GM21526 (cell line): ENCODE data around the gene APBA3.

Experiments used
- ATAC-seq: cut with Tn5 transposase; IDR thresholded peaks from one replicate; pipeline ENCODE4 v1.9.1; 2021; ENCODE audit warnings: moderate library complexity; ENCODE audit not compliant: unreplicated experiment, low FRiP score

The APBA3 gene, protein sequence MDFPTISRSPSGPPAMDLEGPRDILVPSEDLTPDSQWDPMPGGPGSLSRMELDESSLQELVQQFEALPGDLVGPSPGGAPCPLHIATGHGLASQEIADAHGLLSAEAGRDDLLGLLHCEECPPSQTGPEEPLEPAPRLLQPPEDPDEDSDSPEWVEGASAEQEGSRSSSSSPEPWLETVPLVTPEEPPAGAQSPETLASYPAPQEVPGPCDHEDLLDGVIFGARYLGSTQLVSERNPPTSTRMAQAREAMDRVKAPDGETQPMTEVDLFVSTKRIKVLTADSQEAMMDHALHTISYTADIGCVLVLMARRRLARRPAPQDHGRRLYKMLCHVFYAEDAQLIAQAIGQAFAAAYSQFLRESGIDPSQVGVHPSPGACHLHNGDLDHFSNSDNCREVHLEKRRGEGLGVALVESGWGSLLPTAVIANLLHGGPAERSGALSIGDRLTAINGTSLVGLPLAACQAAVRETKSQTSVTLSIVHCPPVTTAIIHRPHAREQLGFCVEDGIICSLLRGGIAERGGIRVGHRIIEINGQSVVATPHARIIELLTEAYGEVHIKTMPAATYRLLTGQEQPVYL

GRCh38 chr19:3761382-3762129, at the start of gene APBA3:
TSS of gene APBA3 (minus strand) at chr19:3761692. CDS start at chr19:3760264, 1,428 bp downstream.
- ATAC-seq, result peak; percentile 44

DNA sequence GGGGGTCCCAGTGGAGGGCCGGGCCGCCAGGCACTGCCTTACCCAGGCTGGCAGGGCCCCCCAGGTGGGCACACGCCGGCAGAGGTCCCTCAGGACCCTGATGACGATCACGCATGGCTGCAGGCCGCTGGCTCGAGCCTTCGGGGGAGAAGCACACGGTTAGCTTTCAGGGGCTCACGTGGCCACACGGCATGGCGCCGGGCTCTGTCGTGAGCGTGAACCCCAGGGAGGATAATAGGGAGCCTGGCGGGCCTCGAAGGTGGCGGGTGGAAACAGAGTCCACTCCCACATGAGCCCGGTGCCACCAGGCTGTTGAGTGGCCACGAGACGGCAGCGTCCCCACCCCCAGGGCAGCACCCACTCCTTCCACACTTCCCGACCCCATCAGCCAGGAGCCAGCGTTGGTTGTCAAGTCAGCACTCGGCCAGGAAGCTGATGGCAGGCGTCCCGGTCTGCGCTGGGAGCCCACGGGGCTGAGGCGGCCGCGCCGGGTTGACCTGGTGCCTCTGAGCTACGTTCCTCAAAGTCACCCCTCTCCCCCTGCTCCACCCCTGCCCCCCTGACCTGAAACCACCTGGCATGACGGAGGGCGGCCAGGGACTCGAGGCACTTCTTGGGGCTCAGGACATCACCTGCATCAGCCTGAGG, 49.3 kb upstream of the APBA3 start:
- ATAC-seq, result no peak

DNA sequence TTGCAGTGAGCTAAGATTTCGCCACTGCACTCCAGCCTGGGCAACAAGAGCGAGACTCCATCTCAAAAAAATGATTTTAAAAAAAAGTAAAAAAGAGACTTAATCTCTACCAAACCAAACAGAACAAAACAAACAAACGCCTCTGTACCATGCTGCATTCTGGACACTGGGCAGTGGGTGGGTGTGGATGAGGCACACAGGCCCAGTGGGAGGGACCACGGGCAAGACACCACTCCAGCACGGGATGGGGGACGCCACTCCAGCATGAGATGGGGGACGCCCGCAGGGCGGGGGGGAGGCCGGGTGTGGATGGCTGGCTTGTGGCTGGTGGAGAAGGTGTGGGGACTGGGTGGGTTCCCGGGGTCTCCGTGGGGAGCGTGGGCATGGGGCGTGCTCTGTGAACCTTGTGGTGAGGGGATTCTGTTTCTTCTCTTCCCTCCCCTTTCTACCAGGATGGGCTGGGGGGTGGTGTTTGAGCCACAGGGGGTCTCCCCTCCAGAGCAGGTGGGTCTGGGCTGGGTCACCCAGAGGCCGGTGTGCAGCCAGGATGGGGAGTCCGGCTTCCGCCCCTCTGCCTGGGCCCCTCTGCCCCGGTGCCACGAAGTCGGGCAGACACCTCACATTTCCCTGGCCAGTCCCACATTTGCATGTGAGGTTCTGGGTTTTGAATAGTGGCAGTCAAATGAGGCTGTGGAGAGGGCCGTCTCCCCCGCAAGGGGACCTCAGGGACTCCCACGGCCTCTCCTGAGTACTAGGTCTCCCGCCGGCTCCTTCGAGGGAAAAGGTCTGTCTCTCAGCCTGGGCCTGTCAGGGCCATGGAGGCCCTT, 48.6 kb upstream of the APBA3 start:
- ATAC-seq, result no peak

DNA sequence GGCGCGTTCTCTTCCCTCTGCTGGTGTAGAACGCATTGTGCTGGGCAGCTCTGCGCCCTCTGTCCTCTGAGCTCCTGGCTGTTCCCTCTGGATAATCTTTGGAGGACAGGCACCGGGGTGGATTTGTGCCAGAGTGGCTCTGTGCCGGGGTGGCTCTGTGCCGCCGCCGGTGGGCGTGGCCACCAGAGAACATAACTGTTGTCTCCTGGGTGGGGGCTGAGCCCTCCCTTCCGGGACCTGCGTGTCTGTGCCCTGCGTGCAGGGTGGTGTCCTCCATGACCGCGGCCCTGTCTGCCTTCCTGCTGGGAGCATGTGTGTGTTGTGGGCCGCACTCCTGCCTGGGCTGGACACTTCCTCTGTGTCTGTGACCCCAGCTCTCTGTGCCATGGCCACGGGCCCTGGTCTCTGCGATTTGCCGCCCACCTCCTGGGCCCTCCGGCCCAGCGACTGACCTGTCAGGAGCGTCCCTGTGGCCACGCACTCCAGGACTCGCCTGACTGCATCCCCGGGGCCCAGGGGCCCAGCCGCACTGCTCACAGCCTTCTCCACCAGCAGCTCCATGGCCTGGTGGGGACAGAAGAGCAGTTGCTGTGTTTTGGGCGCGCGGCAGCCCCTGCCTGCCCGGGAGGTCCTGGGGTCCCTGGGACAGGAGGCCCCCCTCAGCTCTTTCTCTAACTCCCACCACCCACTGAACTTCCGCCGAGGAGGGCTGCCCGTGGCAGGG, 47.1 kb upstream of the APBA3 start:
- ATAC-seq, result no peak

- ATAC-seq, result no peak
These were observed 46.3 kb upstream of the APBA3 start for GRCh38 chr19:3807574-3808354.

DNA sequence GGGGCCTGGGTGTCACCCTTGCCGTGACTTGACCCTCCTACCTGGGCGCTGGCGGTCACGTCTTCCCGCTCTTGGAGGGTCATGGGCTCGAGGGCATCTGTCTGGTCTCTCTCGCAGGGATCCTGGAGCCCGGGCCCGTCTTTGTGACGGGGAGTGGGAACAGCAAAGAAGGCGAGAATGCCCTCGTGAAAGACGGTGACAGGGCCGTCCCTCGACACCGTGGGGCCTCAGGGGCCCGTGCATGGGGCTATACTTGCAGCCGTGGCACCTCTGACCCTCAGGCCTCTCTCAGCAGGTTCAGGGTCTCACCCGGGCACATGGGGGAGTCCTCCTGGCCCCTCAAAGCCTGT, 45.6 kb upstream of the APBA3 start:
- ATAC-seq, result no peak

DNA sequence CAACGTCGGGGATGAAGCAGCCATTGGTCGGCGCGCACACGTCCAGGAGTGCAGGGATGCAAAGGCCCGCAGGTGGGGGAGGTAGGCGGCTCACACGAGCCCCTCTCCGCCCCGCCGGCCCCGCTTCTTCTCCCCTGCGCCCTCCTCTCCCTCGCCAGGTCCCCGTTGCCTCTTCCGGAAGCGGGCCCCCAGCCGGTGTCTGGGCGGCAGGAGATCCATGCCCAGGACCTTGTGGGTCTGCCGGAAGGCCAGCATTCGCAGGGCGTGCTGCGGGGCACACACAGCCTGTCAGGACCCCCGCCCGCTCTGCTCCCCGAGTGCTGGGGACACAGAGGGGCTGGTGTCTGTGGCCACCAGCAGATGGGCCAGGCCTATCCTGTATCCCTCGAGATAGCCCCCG, 44.4 kb upstream of the APBA3 start:
- no peak for ATAC-seq

DNA sequence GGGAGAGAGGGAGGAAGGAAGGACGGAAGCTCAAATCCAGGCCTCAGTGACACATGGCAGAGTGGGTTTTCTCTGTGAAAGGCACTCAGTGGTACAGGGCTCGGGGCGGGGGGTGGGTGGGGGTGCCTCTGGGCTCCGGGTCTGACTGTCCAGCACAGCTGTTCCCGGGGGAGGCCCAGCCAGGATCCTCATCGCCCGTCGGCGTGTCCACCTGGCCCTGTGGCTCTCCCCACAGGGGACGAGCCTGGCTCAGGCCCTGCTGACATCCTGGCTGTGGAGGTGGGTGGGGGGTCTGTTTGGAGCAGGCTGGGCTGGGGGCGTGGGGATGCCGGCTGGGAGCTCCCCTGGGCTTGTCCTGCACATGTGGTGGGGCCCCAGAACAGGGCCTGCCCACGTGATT, 42.9 kb upstream of the APBA3 start:
- ATAC-seq, result no peak

GRCh38 chr19:3803986-3804385, 42.5 kb upstream of the APBA3 start:
- ATAC-seq, result no peak

DNA sequence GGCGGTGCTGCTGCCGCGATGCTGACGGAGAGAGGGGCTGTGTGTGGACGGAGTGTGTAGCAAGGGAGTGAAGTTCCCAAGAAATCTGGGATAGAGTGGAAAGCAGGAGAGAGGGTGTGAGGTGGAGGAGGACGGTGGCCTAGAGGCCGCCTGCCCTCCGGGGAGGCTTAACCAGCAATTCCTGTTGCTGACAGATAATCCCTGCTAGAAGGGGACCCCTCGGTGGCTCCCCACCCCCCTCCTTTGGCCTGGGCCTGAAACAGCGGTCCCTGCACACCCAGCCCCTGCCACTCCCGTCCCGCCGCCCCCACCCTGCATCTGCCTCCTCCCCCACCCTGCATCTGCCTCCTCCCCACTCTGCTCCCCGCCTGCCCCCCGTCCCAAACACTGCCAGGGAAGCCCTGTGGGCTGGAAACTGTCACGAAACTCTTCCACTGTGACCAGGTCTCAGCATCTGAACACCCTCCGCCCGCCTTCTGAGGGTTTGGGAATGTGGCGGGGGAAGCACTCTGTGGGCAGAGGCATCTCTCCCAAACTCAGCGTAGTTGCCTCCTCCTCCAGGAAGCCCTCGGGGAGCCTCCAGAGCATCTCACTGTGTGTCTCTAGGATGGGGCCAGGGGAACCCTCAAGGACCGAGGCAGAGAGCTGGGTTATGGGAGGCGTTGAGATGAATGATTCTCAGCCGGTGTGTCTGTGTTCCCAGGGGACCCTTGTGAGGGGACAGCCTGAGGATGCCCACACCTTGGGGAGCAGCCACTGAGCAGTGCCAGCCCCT, 41.8 kb upstream of the APBA3 start:
- ATAC-seq, result no peak

DNA sequence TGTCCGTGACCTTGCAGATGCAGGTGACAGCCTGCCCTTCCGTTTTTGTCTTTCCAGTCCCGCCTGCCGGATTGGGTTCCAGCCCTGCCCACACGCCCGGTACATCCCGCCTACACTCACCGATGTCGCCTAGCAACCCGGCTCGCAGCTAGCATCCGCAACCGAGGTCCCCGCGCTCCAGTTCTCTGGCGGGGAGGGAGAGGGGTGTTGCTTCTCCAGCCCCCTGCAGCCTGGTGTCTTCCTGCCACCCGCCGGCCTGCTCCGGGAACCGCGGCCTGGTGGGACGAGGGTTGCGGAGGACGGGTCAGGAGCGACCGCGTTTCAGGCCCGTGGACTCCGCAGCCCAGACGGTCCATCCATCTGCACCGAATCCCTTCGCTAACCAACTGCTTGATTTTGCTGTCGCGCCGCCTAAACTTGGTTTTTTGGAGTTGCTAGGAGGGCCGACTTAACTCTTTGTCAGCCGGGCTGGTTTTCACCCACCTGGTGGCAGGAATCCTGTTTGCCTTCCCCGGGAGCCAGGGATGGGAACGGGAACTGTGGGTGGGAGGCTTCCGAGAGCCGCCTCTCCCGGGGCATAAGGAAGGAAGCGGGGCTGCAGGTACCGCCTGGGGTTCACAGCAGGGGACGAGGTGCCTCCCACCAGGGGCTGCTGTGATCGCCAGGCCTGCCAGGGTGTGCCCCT, 40.1 kb upstream of the APBA3 start:
- ATAC-seq, result no peak

DNA sequence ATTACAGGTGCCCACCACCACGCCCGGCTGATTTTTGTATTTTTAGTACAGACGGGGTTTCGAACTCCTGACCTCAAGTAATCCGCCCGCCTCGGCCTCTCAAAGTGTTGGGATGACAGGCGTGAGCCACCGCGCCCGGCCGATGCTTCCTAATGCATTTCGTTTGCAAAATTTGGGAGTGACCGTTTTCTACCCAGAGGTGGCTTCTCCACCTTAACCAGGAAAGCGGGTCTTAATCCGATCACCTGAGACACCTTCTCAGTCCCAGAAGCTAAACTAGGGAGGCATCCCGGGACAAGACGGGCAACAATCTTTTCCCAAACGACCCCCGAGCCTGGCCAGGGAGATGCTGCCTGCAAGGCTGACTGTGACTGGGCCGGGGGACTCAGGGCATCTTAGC, 39.5 kb upstream of the APBA3 start:
- no peak for ATAC-seq

- no peak for ATAC-seq
These were observed 36.6 kb upstream of the APBA3 start for GRCh38 chr19:3798137-3798536.

DNA sequence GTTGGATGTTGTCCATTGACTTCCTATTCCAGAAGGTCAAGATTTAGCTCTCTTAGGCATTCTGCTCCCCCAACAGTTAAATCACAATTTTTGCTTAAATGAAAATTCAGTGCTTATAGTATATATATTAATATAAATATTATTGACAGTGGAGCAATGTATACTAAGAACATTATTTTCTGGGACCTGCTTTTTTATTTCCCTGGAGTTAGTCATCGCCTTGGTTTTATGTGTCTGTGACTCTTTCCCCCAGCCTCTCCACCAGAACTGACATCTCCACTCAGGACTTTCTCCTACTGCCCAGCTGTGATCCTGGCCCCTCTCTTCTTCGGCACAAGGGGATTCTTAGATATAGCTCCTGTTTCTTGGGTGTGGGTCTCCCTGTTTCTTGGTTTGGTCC, 34.9 kb upstream of the APBA3 start:
- ATAC-seq, result no peak

DNA sequence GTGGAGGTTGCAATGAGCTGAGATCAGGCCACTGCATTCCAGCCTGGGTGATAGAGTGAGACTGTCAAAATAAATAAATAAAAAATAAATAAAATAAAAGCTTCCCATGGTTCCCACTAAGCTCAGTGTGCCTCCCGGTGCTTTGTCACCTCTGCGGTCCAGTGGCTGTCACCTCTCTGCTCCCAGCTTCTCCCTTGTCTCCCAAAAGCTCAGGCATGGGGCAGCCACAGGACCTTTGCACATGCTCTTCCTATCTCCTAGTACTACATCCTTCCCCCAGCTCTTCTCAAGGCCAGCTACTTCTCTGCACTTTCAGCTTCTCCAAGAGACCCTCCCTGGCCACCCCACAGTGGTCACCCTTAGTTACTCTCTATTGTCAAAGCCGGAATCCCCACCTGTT, 32.3 kb upstream of the APBA3 start:
- no peak for ATAC-seq

DNA sequence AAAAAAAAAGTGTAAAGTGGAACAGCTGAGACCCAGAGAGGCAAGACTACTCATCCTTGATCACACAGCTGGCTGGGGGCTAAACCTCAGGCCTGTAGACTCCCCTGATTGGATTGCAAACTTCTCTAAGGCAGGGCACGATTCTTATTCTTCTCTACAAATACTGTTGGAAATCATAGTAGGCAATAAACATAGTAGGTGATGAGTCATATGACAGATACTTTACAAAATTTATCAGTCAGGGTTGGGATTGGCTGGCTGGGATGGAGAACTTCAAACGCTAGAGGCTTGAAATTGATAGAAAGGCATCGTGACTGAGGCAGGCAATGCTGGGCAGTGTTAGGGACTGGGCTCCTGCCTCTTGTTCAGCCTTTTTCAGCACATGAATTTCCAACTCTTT, 30.6 kb upstream of the APBA3 start:
- ATAC-seq, result no peak

DNA sequence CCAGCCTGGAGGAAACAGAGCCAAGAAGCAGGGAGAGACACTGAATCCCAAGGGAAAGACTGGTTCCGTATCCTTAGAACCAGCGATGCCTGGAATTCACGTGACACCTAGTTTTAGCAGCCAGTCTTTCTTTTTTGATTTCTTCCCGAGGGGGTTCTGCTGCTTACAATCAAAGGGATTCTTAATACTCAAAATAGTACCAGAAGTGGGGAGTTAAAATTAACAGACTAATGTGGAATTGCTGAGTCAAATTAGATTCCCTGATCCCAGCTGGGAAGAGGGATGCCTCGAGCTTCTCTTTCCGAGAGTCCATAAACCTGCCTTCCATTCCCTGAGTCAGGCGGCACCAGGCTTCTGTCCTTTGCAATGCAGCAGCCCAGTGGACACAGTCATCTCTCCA, 29.4 kb upstream of the APBA3 start:
- ATAC-seq, result no peak
